ENCODE measurements around the gene PYGL. TPM values are rescaled to one million over a fixed set of nuclear protein-coding genes. Genes with fewer than 3 reads are reported as not detected.

The PYGL gene
- total RNA-seq, 4 donors from 2014 or later, result 17.8 to 24.8 (median 22.4) TPM

- no peak overlapping the region for H3K27ac ChIP-seq
- TF ChIP-seq CTCF (IDR thresholded peaks at IDR 0.05), result no peak
- no peaks in the 10 kb centered on the region for H3K9me3 ChIP-seq
- no peak overlapping the region for H3K4me3 ChIP-seq (replicated peaks in 1 of 3)
- intact Hi-C loops (cut with DNase I), result no loop called here
- 86 to 87% methylated on average over 4 of the region's 4 CpGs for WGBS, 2 donors
- H3K36me3 ChIP-seq, result no peaks in the 10 kb centered on the region
- H3K27me3 ChIP-seq, result no peaks in the 10 kb centered on the region
- H3K4me1 ChIP-seq, result no peaks in the 10 kb centered on the region
- DNase-seq, result no peak
Observed at GRCh38 chr14:50937800-50938199, 6.5 kb downstream of the PYGL start.

- Histone ChIP-seq H3K9me3 (no peaks in the 10 kb centered on the region), H3K36me3 (no peaks in the 10 kb centered on the region), H3K27me3 (no peaks in the 10 kb centered on the region), H3K27ac (no peak overlapping the region), H3K4me3 (replicated peaks in 1 of 3) (no peak overlapping the region), H3K4me1 (no peaks in the 10 kb centered on the region)
- 64 to 74% methylated on average over 2 of the region's 2 CpGs for WGBS, 2 donors
- intact Hi-C loops (cut with DNase I), result no loop called here
- TF ChIP-seq CTCF (IDR thresholded peaks at IDR 0.05) (no peak), POLR2A (IDR thresholded peaks at IDR 0.05) (no peak)
- DNase-seq, result no peak
Observed at GRCh38 chr14:50937325-50937724, 7.0 kb downstream of the PYGL start.

- Histone ChIP-seq H3K27ac (no peak overlapping the region), H3K27me3 (no peaks in the 10 kb centered on the region), H3K9me3 (no peaks in the 10 kb centered on the region), H3K36me3 (no peaks in the 10 kb centered on the region), H3K4me1 (no peaks in the 10 kb centered on the region), H3K4me3 (replicated peaks in 1 of 3) (no peak overlapping the region)
- no peak for TF ChIP-seq CTCF (IDR thresholded peaks at IDR 0.05)
- TF ChIP-seq POLR2A (IDR thresholded peaks at IDR 0.05), result no peak
- intact Hi-C loops (cut with DNase I), result no loop called here
- no peak for DNase-seq
- WGBS, 2 donors, result 89 to 91% methylated on average over 2 of the region's 2 CpGs
Observed at GRCh38 chr14:50936882-50937281, 7.4 kb downstream of the PYGL start.

GRCh38 chr14:50936016-50936340 lies 8.3 kb downstream of the PYGL start:
- Histone ChIP-seq H3K36me3 (peaks cover 0 to 3% of the 10 kb centered on the region in 2 donors), H3K9me3 (no peaks in the 10 kb centered on the region), H3K27ac (no peak overlapping the region), H3K4me1 (no peaks in the 10 kb centered on the region), H3K27me3 (no peaks in the 10 kb centered on the region), H3K4me3 (replicated peaks in 1 of 3) (no peak overlapping the region)
- 75 to 77% methylated on average over 2 of the region's 2 CpGs for WGBS, 2 donors
- TF ChIP-seq POLR2A (IDR thresholded peaks at IDR 0.05) (no peak), CTCF (IDR thresholded peaks at IDR 0.05) (no peak)
- DNase-seq, result no peak
- intact Hi-C loops (cut with DNase I), result no loop called here

GRCh38 chr14:50935126-50936015 lies 8.9 kb downstream of the PYGL start:
- H3K36me3 ChIP-seq, result peaks cover 0 to 5% of the 10 kb centered on the region in 2 donors
- DNase-seq, result no peak
- no peak for TF ChIP-seq CTCF (IDR thresholded peaks at IDR 0.05)

More at GRCh38 chr14:50935126-50936015, 8.9 kb downstream of the PYGL start:
- intact Hi-C loops (cut with DNase I), result no loop called here
- Histone ChIP-seq H3K4me1 (no peaks in the 10 kb centered on the region), H3K4me3 (replicated peaks in 1 of 3) (no peak overlapping the region), H3K27ac (no peak overlapping the region), H3K27me3 (no peaks in the 10 kb centered on the region), H3K9me3 (no peaks in the 10 kb centered on the region)
- WGBS, 2 donors, result 81% methylated on average over 5 of the region's 5 CpGs
